Stimulated activated CD4-positive, alpha-beta T cell treated with anti-CD3 and anti-CD28 coated beads, Interleukin-15, amount 100 ng/mL, for 48 hours (primary cell): ENCODE data around the gene DBF4.
"Not testable (repeated sequence)": the region's sequence is repeated elsewhere in the genome, so short reads cannot be mapped to it uniquely, and the experiment has no call there.

ENCODE experiments used
- DNase-seq, 2 donors: peaks; one replicate each; pipeline ENCODE4 v3.0.0-alpha.2; 2020; ENCODE audit warnings: low read depth in 2 of 2

The DBF4 gene

GRCh38 chr7:87882151-87882937, 6.1 kb downstream of the DBF4 start:
- DNase-seq, result no peak

GRCh38 chr7:87885018-87885417, 8.7 kb downstream of the DBF4 start:
- DNase-seq, result no peak

GRCh38 chr7:87886875-87887274, 10.6 kb downstream of the DBF4 start:
- DNase-seq, result no peak

GRCh38 chr7:87895363-87895762, 19.1 kb downstream of the DBF4 start:
- no peak for DNase-seq

- no peak for DNase-seq
Measured at GRCh38 chr7:87899255-87899654, 23.0 kb downstream of the DBF4 start.

GRCh38 chr7:87907136-87907906, 31.0 kb downstream of the DBF4 start:
- DNase-seq, result not testable (repeated sequence)

GRCh38 chr7:87908814-87909213, 32.5 kb downstream of the DBF4 start:
- DNase-seq, result not testable (repeated sequence)

GRCh38 chr7:87912121-87912520, 35.8 kb downstream of the DBF4 start:
- DNase-seq, result no peak

- no peak for DNase-seq
Measured at GRCh38 chr7:87918740-87919139, 42.4 kb downstream of the DBF4 start.

GRCh38 chr7:87919875-87920274, 43.6 kb downstream of the DBF4 start:
- no peak for DNase-seq

- no peak for DNase-seq
Measured at GRCh38 chr7:87920578-87920977, 44.3 kb downstream of the DBF4 start.

GRCh38 chr7:87922759-87923395, 46.6 kb downstream of the DBF4 start:
- not testable (repeated sequence) for DNase-seq

GRCh38 chr7:87926581-87927461, 50.5 kb downstream of the DBF4 start:
- DNase-seq, result no peak

- no peak for DNase-seq
Measured at GRCh38 chr7:87933605-87933952, 57.3 kb downstream of the DBF4 start.

- DNase-seq, result peak; percentile 71 to 76
Measured at GRCh38 chr7:87933953-87934698, 57.8 kb downstream of the DBF4 start, which contains the start of gene ADAM22. Gene ADAM22 (plus strand): TSS chr7:87934251. CDS start chr7:87934466, 215 bp downstream.

- DNase-seq, result no peak
Measured at GRCh38 chr7:87934699-87935383, 58.5 kb downstream of the DBF4 start.

- no peak for DNase-seq
Measured at GRCh38 chr7:87935384-87935706, 59.1 kb downstream of the DBF4 start.

- no peak for DNase-seq
Measured at GRCh38 chr7:87941138-87941537, 64.8 kb downstream of the DBF4 start.

- DNase-seq, result no peak
Measured at GRCh38 chr7:87944547-87944946, 68.3 kb downstream of the DBF4 start.

GRCh38 chr7:87945926-87946325, 69.6 kb downstream of the DBF4 start:
- DNase-seq, result not testable (repeated sequence)
